HEK293 (cell line): ENCODE measurements around the gene HHAT.

Experiments used
- BCL11B ChIP-seq: fragments of 450-650 bp; formaldehyde crosslinking; IDR thresholded peaks from 2 replicates; pipeline ENCODE4 v1.5.1; 2016; ENCODE audit warnings: low read depth, missing biosample characterization, missing genetic modification characterization
- EGR2 ChIP-seq: fragments of 450-650 bp; formaldehyde crosslinking; IDR thresholded peaks from 2 replicates; pipeline ENCODE4 v1.5.1; 2016; ENCODE audit warnings: low read depth, missing biosample characterization, missing genetic modification characterization
- FEZF1 ChIP-seq: fragments of 450-650 bp; formaldehyde crosslinking; IDR thresholded peaks from 2 replicates; pipeline ENCODE4 v1.5.1; 2016; ENCODE audit warnings: missing biosample characterization, missing genetic modification characterization
- HOXD13 ChIP-seq: sonication (generic); formaldehyde crosslinking; IDR thresholded peaks from 2 replicates; pipeline ENCODE4 v1.8.0; 2022; ENCODE audit warnings: missing genetic modification reagents, borderline replicate concordance
- INSM2 ChIP-seq: fragments of 450-650 bp; formaldehyde crosslinking; IDR thresholded peaks from 2 replicates; pipeline ENCODE4 v1.5.1; 2016; ENCODE audit warnings: missing biosample characterization, missing genetic modification characterization
- KLF7 ChIP-seq: fragments of 450-650 bp; formaldehyde crosslinking; IDR thresholded peaks from 2 replicates; pipeline ENCODE4 v1.5.1; 2016; ENCODE audit warnings: missing biosample characterization, missing genetic modification characterization, borderline replicate concordance
- MEIS1 ChIP-seq: sonication (generic); formaldehyde crosslinking; IDR thresholded peaks from 2 replicates; pipeline ENCODE4 v1.8.1; 2022; ENCODE audit warnings: missing genetic modification reagents, mild to moderate bottlenecking, borderline replicate concordance
- PRDM4 ChIP-seq: fragments of 450-650 bp; formaldehyde crosslinking; IDR thresholded peaks from 2 replicates; pipeline ENCODE4 v1.5.1; 2017; ENCODE audit warnings: missing biosample characterization, missing genetic modification characterization
- RBAK ChIP-seq: fragments of 450-650 bp; formaldehyde crosslinking; IDR thresholded peaks from 2 replicates; pipeline ENCODE4 v1.5.1; 2016; ENCODE audit warnings: missing biosample characterization, missing genetic modification characterization
- SCRT2 ChIP-seq: fragments of 450-650 bp; formaldehyde crosslinking; IDR thresholded peaks from 2 replicates; pipeline ENCODE4 v1.5.1; 2016; ENCODE audit warnings: missing biosample characterization, missing genetic modification characterization
- TRIM28 ChIP-seq: IDR thresholded peaks from 2 replicates; pipeline ENCODE4 v1.6.1; 2011; ENCODE audit warnings: low read length, control low read depth, borderline replicate concordance
- YY1 ChIP-seq: fragments of 450-650 bp; formaldehyde crosslinking; IDR thresholded peaks from 2 replicates; pipeline ENCODE4 v1.5.1; 2018; ENCODE audit warnings: missing biosample characterization, missing genetic modification characterization
- ZBTB48 ChIP-seq: fragments of 450-650 bp; formaldehyde crosslinking; IDR thresholded peaks from 2 replicates; pipeline ENCODE4 v1.5.1; 2016; ENCODE audit warnings: missing biosample characterization, missing genetic modification characterization
- ZNF112 ChIP-seq: fragments of 450-650 bp; formaldehyde crosslinking; IDR thresholded peaks from 2 replicates; pipeline ENCODE4 v1.5.0; 2017; ENCODE audit warnings: missing biosample characterization, missing genetic modification characterization
- ZNF114 ChIP-seq: fragments of 450-650 bp; formaldehyde crosslinking; IDR thresholded peaks from 2 replicates; pipeline ENCODE4 v1.5.0; 2017; ENCODE audit warnings: missing biosample characterization, missing genetic modification characterization
- ZNF140 ChIP-seq: fragments of 450-650 bp; formaldehyde crosslinking; IDR thresholded peaks from 2 replicates; pipeline ENCODE4 v1.5.1; 2016; ENCODE audit warnings: missing biosample characterization, missing genetic modification characterization
- ZNF146 ChIP-seq: fragments of 450-650 bp; formaldehyde crosslinking; IDR thresholded peaks from 2 replicates; pipeline ENCODE4 v1.5.1; 2016; ENCODE audit warnings: missing biosample characterization, missing genetic modification characterization
- ZNF18 ChIP-seq: fragments of 450-650 bp; formaldehyde crosslinking; IDR thresholded peaks from 2 replicates; pipeline ENCODE4 v1.5.1; 2016; ENCODE audit warnings: missing biosample characterization, missing genetic modification characterization
- ZNF184 ChIP-seq: fragments of 450-650 bp; IDR thresholded peaks from 2 replicates; pipeline ENCODE4 v1.5.1; 2018; ENCODE audit warnings: missing biosample characterization, mild to moderate bottlenecking, missing genetic modification characterization
- ZNF292 ChIP-seq: fragments of 450-650 bp; formaldehyde crosslinking; IDR thresholded peaks from 2 replicates; pipeline ENCODE4 v1.5.1; 2016; ENCODE audit warnings: low read depth, missing biosample characterization, missing genetic modification characterization, borderline replicate concordance
- ZNF341 ChIP-seq: fragments of 450-650 bp; formaldehyde crosslinking; IDR thresholded peaks from 2 replicates; pipeline ENCODE4; 2016; ENCODE audit warnings: low read depth, missing biosample characterization, missing genetic modification characterization
- ZNF350 ChIP-seq: fragments of 450-650 bp; formaldehyde crosslinking; IDR thresholded peaks from 2 replicates; pipeline ENCODE4 v1.5.0; 2017; ENCODE audit warnings: missing biosample characterization, mild to moderate bottlenecking, missing genetic modification characterization
- ZNF354C ChIP-seq: fragments of 450-650 bp; formaldehyde crosslinking; IDR thresholded peaks from 2 replicates; pipeline ENCODE4 v1.5.1; 2016; ENCODE audit warnings: missing biosample characterization, missing genetic modification characterization, low read depth, borderline replicate concordance
- ZNF366 ChIP-seq: fragments of 450-650 bp; formaldehyde crosslinking; conservative IDR thresholded peaks from 2 replicates; pipeline ENCODE4 v1.5.1; 2016; ENCODE audit warnings: missing biosample characterization, missing genetic modification characterization
- ZNF514 ChIP-seq: fragments of 450-650 bp; formaldehyde crosslinking; IDR thresholded peaks from 2 replicates; pipeline ENCODE4 v1.5.1; 2016; ENCODE audit warnings: missing biosample characterization, missing genetic modification characterization
- ZNF549 ChIP-seq: fragments of 450-650 bp; IDR thresholded peaks from 2 replicates; pipeline ENCODE4 v1.5.1; 2018; ENCODE audit warnings: missing biosample characterization, missing genetic modification characterization, mild to moderate bottlenecking, inconsistent platforms, moderate library complexity
- ZNF560 ChIP-seq: fragments of 450-650 bp; formaldehyde crosslinking; IDR thresholded peaks from 2 replicates; pipeline ENCODE4 v1.5.1; 2017; ENCODE audit warnings: missing biosample characterization, missing genetic modification characterization, borderline replicate concordance
- ZNF600 ChIP-seq: fragments of 450-650 bp; formaldehyde crosslinking; IDR thresholded peaks from 2 replicates; pipeline ENCODE4 v1.5.1; 2016; ENCODE audit warnings: missing biosample characterization, missing genetic modification characterization
- ZNF658 ChIP-seq: fragments of 450-650 bp; formaldehyde crosslinking; IDR thresholded peaks from 2 replicates; pipeline ENCODE4; 2016; ENCODE audit warnings: missing biosample characterization, missing genetic modification characterization
- ZNF660 ChIP-seq: fragments of 450-650 bp; IDR thresholded peaks from 2 replicates; pipeline ENCODE4 v1.5.1; 2018; ENCODE audit warnings: missing biosample characterization, mild to moderate bottlenecking, missing genetic modification characterization
- ZNF664 ChIP-seq: fragments of 450-650 bp; formaldehyde crosslinking; IDR thresholded peaks from 2 replicates; pipeline ENCODE4 v1.5.1; 2016; ENCODE audit warnings: missing biosample characterization, missing genetic modification characterization
- ZNF677 ChIP-seq: fragments of 450-650 bp; IDR thresholded peaks from 2 replicates; pipeline ENCODE4 v1.5.0; 2018; ENCODE audit warnings: missing biosample characterization, mild to moderate bottlenecking, missing genetic modification characterization, moderate library complexity
- ZNF692 ChIP-seq: fragments of 450-650 bp; formaldehyde crosslinking; IDR thresholded peaks from 2 replicates; pipeline ENCODE4 v1.5.1; 2016; ENCODE audit warnings: missing biosample characterization, missing genetic modification characterization
- ZNF776 ChIP-seq: fragments of 450-650 bp; formaldehyde crosslinking; IDR thresholded peaks from 2 replicates; pipeline ENCODE4 v1.5.0; 2017; ENCODE audit warnings: missing biosample characterization, missing genetic modification characterization, borderline replicate concordance
- TF ChIP-seq, protein P1 (sequence below): fragments of 450-650 bp; formaldehyde crosslinking; IDR thresholded peaks from 2 replicates; pipeline ENCODE4 v1.5.1; 2017; ENCODE audit warnings: missing biosample characterization, missing genetic modification characterization

Gene HHAT

DNA sequence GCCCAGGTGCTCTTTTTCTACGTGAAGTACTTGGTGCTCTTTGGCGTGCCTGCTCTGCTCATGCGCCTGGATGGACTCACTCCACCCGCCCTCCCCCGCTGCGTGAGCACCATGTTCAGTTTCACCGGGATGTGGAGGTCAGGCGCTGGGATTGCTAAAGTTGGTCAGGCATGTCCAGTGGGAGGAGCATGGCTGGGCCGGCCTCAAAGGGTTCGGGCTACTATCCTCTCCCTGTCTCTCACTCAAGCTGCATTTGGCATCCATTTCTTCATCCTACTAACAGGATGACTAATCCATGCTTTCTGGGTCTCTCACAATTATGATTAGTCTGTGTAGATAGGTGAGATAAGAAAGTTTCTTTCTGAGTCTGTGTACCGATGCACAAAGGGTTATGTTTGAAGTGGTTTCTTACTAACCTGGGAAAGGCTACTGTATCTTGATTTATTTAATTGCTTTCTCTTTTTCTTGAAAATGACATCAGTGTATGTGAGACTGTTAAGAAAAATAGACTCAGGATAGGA lies 135.9 kb downstream of the HHAT start (continued):
- TF ChIP-seq PRDM4 (tag by site-specific recombination) (no peak), ZNF600 (tag by site-specific recombination) (no peak), ZNF350 (tag by site-specific recombination) (no peak), EGR2 (no peak), ZNF140 (tag by site-specific recombination) (no peak), TRIM28 (peak; percentile 66), ZNF549 (no peak), ZNF146 (no peak), ZNF776 (tag by site-specific recombination) (no peak), FEZF1 (tag by site-specific recombination) (peak; percentile 74), ZNF692 (tag by site-specific recombination) (0 out of 2 replicates have a peak, but pooled peaks have one; percentile 29), ZNF184 (tag by site-specific recombination) (peak; percentile 84), HOXD13 (CRISPR knock-in tag) (no peak), ZNF341 (tag by site-specific recombination) (no peak), ZNF677 (tag by site-specific recombination) (no peak), ZNF560 (tag by site-specific recombination) (no peak), YY1 (tag by site-specific recombination) (no peak), MEIS1 (CRISPR knock-in tag) (no peak), KLF7 (tag by site-specific recombination) (no peak), ZNF112 (tag by site-specific recombination) (no peak), ZNF354C (tag by site-specific recombination) (no peak), BCL11B (tag by site-specific recombination) (no peak), ZNF366 (tag by site-specific recombination) (peak; percentile 64), ZNF658 (tag by site-specific recombination) (no peak), ZBTB48 (no peak), ZNF18 (tag by site-specific recombination) (no peak), ZNF114 (tag by site-specific recombination) (no peak), ZNF292 (no peak), ZNF660 (tag by site-specific recombination) (no peak), RBAK (no peak), INSM2 (peak; percentile 52; the same call in 1 of the 2 replicates), ZNF514 (tag by site-specific recombination) (no peak), SCRT2 (tag by site-specific recombination) (no peak), ZNF664 (tag by site-specific recombination) (no peak)
- TF ChIP-seq, protein P1, sequence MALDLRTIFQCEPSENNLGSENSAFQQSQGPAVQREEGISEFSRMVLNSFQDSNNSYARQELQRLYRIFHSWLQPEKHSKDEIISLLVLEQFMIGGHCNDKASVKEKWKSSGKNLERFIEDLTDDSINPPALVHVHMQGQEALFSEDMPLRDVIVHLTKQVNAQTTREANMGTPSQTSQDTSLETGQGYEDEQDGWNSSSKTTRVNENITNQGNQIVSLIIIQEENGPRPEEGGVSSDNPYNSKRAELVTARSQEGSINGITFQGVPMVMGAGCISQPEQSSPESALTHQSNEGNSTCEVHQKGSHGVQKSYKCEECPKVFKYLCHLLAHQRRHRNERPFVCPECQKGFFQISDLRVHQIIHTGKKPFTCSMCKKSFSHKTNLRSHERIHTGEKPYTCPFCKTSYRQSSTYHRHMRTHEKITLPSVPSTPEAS (tag by site-specific recombination), result no peak
